OCI-LY3 (cell line): ENCODE results near the gene DUSP21.

Source experiments
- H2AFZ ChIP-seq: fragments of 200-600, 300-600 bp; shearing (Covaris generic); 2 replicates; pipeline ENCODE4 v1.6.0; 2014; ENCODE audit warnings: antibody characterized with exemption, low read depth, low read length
- H3K27ac ChIP-seq: fragments of 200-600, 300-600 bp; sonication (generic); 2 replicates; pipeline ENCODE4 v1.5.1; 2014; ENCODE audit warnings: mild to moderate bottlenecking, low read length, moderate library complexity, mixed read lengths
- H3K27me3 ChIP-seq: fragments of 200-600, 300-600 bp; sonication (generic); 2 replicates; pipeline ENCODE4 v1.6.1; 2014; ENCODE audit warnings: low read depth, low read length, mixed read lengths
- H3K36me3 ChIP-seq: fragments of 200-600, 300-600 bp; sonication (generic); replicated peaks from 2 replicates; pipeline ENCODE3; 2014; ENCODE audit warnings: low read depth, low read length, mixed read lengths
- H3K4me1 ChIP-seq: fragments of 300-600, 200-600 bp; sonication (generic); 2 replicates; pipeline ENCODE4 v1.6.1; 2014; ENCODE audit warnings: low read length, mixed read lengths
- H3K4me2 ChIP-seq: fragments of 200-600, 300-600 bp; sonication (generic); 2 replicates; pipeline ENCODE4 v1.6.1; 2014; ENCODE audit warnings: low read length, mixed read lengths
- H3K4me3 ChIP-seq: fragments of 300-600, 200-600 bp; sonication (generic); 2 replicates; pipeline ENCODE4 v1.5.1; 2014; ENCODE audit warnings: antibody characterized with exemption, mild to moderate bottlenecking, low read length, moderate library complexity
- H3K79me2 ChIP-seq: fragments of 300-600, 200-600 bp; shearing (Covaris generic); 2 replicates; pipeline ENCODE4 v1.6.1; 2014; ENCODE audit warnings: mild to moderate bottlenecking, low read length, mixed read lengths
- H3K9ac ChIP-seq: fragments of 300-600, 200-600 bp; shearing (Covaris generic); 2 replicates; pipeline ENCODE4 v1.6.0; 2014; ENCODE audit warnings: mild to moderate bottlenecking, low read length, moderate library complexity
- H3K9me3 ChIP-seq: fragments of 200-600, 300-600 bp; shearing (Covaris generic); 2 replicates; pipeline ENCODE4 v1.6.1; 2014; ENCODE audit warnings: low read length, mixed read lengths; ENCODE audit not compliant: insufficient read depth
- H4K20me1 ChIP-seq: fragments of 200-600, 300-600 bp; sonication (generic); 2 replicates; pipeline ENCODE4 v1.6.1; 2016; ENCODE audit warnings: low read length, mixed read lengths; ENCODE audit not compliant: insufficient read depth
- CTCF ChIP-seq: fragments of 200-600, 300-600 bp; sonication (generic); IDR thresholded peaks from 2 replicates; pipeline ENCODE4 v1.5.1; 2014; ENCODE audit warnings: antibody characterized with exemption, low read length, low read depth
- EZH2phosphoT487 ChIP-seq: fragments of 200-600 bp; shearing (Covaris generic); IDR thresholded peaks from 2 replicates; pipeline ENCODE4 v1.6.1; 2018; ENCODE audit warnings: antibody characterized with exemption, mixed run types, low read depth

DUSP21 gene

GRCh38 chrX:44872821-44873414 lies 29.1 kb downstream of the DUSP21 start, which contains the start of gene KDM6A:
KDM6A (plus strand) TSS chrX:44873188; CDS start chrX:44873552, 364 bp downstream.
- Histone ChIP-seq H3K79me2 (peaks cover 64% of the 10 kb centered on the region), H3K4me3 (peak within 1 kb of the TSS; percentile 99), H3K36me3 (peaks cover 8% of the 10 kb centered on the region), H3K4me1 (peaks cover 17% of the 10 kb centered on the region), H3K9me3 (no peaks in the 10 kb centered on the region), H3K27me3 (no peaks in the 10 kb centered on the region), H3K27ac (peak within 1 kb of the TSS; percentile 84), H3K4me2 (peak within 1 kb of the TSS; percentile 95), H2AFZ (peak within 1 kb of the TSS; percentile 46; the same call in 1 of the 2 replicates), H3K9ac (peak within 1 kb of the TSS; percentile 96), H4K20me1 (peaks cover 19% of the 10 kb centered on the region)
- TF ChIP-seq CTCF (no peak), EZH2phosphoT487 (no peak)

- Histone ChIP-seq H3K27ac (peak overlapping the region; percentile 84), H3K27me3 (no peaks in the 10 kb centered on the region), H3K36me3 (peaks cover 8% of the 10 kb centered on the region), H3K4me1 (peaks cover 17% of the 10 kb centered on the region), H4K20me1 (peaks cover 19% of the 10 kb centered on the region), H3K9me3 (no peaks in the 10 kb centered on the region), H2AFZ (peak overlapping the region; percentile 46; the same call in 1 of the 2 replicates), H3K4me2 (peak overlapping the region; percentile 95), H3K9ac (peak overlapping the region; percentile 96), H3K79me2 (peaks cover 71% of the 10 kb centered on the region), H3K4me3 (peak overlapping the region; percentile 99)
- TF ChIP-seq EZH2phosphoT487, result no peak
- TF ChIP-seq CTCF, result no peak
Observed at GRCh38 chrX:44873415-44874276, 29.8 kb downstream of the DUSP21 start.

GRCh38 chrX:44874420-44875184 lies 30.8 kb downstream of the DUSP21 start:
- Histone ChIP-seq H3K4me1 (peaks cover 17% of the 10 kb centered on the region), H4K20me1 (peaks cover 22% of the 10 kb centered on the region), H3K4me3 (peak overlapping the region; percentile 99), H3K9ac (peak overlapping the region; percentile 96), H3K27ac (peak overlapping the region; percentile 84), H3K79me2 (peaks cover 81% of the 10 kb centered on the region), H3K36me3 (peaks cover 8% of the 10 kb centered on the region), H3K27me3 (no peaks in the 10 kb centered on the region), H3K4me2 (peak overlapping the region; percentile 95), H3K9me3 (no peaks in the 10 kb centered on the region), H2AFZ (peak overlapping the region; percentile 33; the same call in 1 of the 2 replicates)
- TF ChIP-seq CTCF (no peak), EZH2phosphoT487 (no peak)

GRCh38 chrX:44875185-44875489 lies 31.3 kb downstream of the DUSP21 start:
- Histone ChIP-seq H3K27ac (no peak overlapping the region), H3K27me3 (no peaks in the 10 kb centered on the region), H3K4me3 (peak overlapping the region; percentile 99), H3K4me2 (peak overlapping the region; percentile 95), H2AFZ (no peak overlapping the region), H3K9ac (peak overlapping the region; percentile 96), H4K20me1 (peaks cover 22% of the 10 kb centered on the region), H3K79me2 (peaks cover 86% of the 10 kb centered on the region), H3K9me3 (no peaks in the 10 kb centered on the region), H3K36me3 (peaks cover 8% of the 10 kb centered on the region), H3K4me1 (peaks cover 17% of the 10 kb centered on the region)
- no peak for TF ChIP-seq EZH2phosphoT487
- no peak for TF ChIP-seq CTCF
